GM12878 (cell line): Measurements from ENCODE around the gene EEF1A2.

Experiments used
- EP300 ChIP-seq, 2 experiments: fragments of 150-350 bp in 1 of 2; IDR thresholded peaks; 2 replicates each; pipeline ENCODE4 v1.6.1; 2011 to 2012; ENCODE audit warnings: low read depth in 2 of 2, low read length in 2 of 2, borderline replicate concordance in 1 of 2, improper control_type of control experiment in 1 of 2, inconsistent platforms in 1 of 2; ENCODE audit not compliant: control insufficient read depth in 1 of 2
- EZH2 ChIP-seq: IDR thresholded peaks from 2 replicates; pipeline ENCODE4 v1.6.1; 2012; ENCODE audit warnings: low read depth, mild to moderate bottlenecking, control low read depth, inconsistent platforms, low read length, borderline replicate concordance; ENCODE audit not compliant: control insufficient read depth

GRCh38 chr20:63513207-63513606, 14.3 kb upstream of the EEF1A2 start:
- TF ChIP-seq EZH2 (no peak), EP300 (IDR thresholded peaks at IDR 0.05; ENCODE audit: borderline replicate concordance in 1 of 2, control insufficient read depth in 1 of 2, low read depth in 2 of 2, low read length in 2 of 2) (no peak)
